Right lobe of liver (tissue), 6 donors: ENCODE results near the gene ASMT. TPM values are rescaled to one million over a fixed set of nuclear protein-coding genes. Genes with fewer than 3 reads are reported as not detected.

Source experiments
- ATAC-seq, 4 donors: fragments of 200-7000 bp; cut with Tn5 transposase; one replicate each; pipeline ENCODE4 v1.9.1; 2020; ENCODE audit warnings: mild to moderate bottlenecking in 4 of 4, moderate library complexity in 4 of 4
- DNase-seq, 3 donors: peaks; one replicate each; pipeline ENCODE4 v3.0.0-alpha.2; 2020
- H3K27ac ChIP-seq, 3 donors: fragments of 200-600 bp; one replicate each; pipeline ENCODE4 v1.8.0; 2022
- H3K27me3 ChIP-seq, 2 donors: fragments of 200-600 bp; one replicate each; pipeline ENCODE4 v1.8.0; 2022
- H3K36me3 ChIP-seq, 4 donors: fragments of 200-600 bp; sonication (generic) in 1 of 4; one replicate each; pipeline versions ENCODE4 v1.5.1 to v1.8.0; 2017 to 2022; ENCODE audit warnings: control low read depth in 1 of 4
- H3K4me1 ChIP-seq, 4 donors: fragments of 200-600 bp; sonication (generic) in 1 of 4; one replicate each; pipeline versions ENCODE4 v1.5.1 to v1.8.0; 2017 to 2022; ENCODE audit warnings: control low read depth in 1 of 4
- H3K4me3 ChIP-seq, 3 donors: fragments of 200-600 bp; one replicate each; pipeline ENCODE4 v1.8.0; 2022
- H3K9me3 ChIP-seq, 4 donors: fragments of 200-600 bp; sonication (generic) in 1 of 4; one replicate each; pipeline versions ENCODE4 v1.5.1 to v1.8.0; 2017 to 2022; ENCODE audit warnings: control low read depth in 1 of 4
- CTCF ChIP-seq, 4 donors: fragments of 200-600 bp in 3 of 4; fragments of 450-650 bp in 1 of 4; IDR thresholded peaks; one replicate each; pipeline versions ENCODE4 v1.5.1 to v1.8.0; 2016 to 2022; ENCODE audit warnings: antibody characterized with exemption in 4 of 4, mild to moderate bottlenecking in 2 of 4
- POLR2A ChIP-seq: fragments of 450-650 bp; IDR thresholded peaks from one replicate; pipeline ENCODE4 v1.6.1; 2017; ENCODE audit warnings: antibody characterized with exemption, mild to moderate bottlenecking
- WGBS: methylation state at CpG from one replicate; pipeline ENCODE4 v1.1.6; 2018; ENCODE audit warnings: low coverage, low lambda C conversion rate; ENCODE audit not compliant: insufficient coverage; ENCODE audit errors: missing lambda C conversion rate; 5-methylcytosine and 5-hydroxymethylcytosine counted together
- intact Hi-C, 2 donors: fragments of 100-400 bp; cut with DNase I; formaldehyde crosslinking; loops; one replicate each; pipeline versions ENCODE4 v1.11.2 to v1.14.1; 2022
- total RNA-seq, 6 experiments: library from RNA; depleted of rRNA in 2 of 6; stranded (reverse); fragments of >200 nt in 2 of 6; fragmentation: NEBNext Ultra II Directional in 3 of 6; extraction: Animal tissue kit (Norgen Biotek cat#: 25700) in 3 of 6; gene quantifications; one replicate each; pipeline versions ENCODE4 v1.1.0 to v1.2.4, GENCODE V29; 2016 to 2023
- donor health status: DM: no; HTN: yes; CAD: no.
- donor health status: DM: no; HTN: no; CAD: no.
- donor health status: DM: no; HTN: no; CAD: no.
- donor health status: DM: no; HTN: yes; CAD: no.
- donor health status: DM: no; HTN: yes; CAD: no.

ASMT gene
- total RNA-seq, 6 experiments from 2014 or later: 0.13 TPM; not detected in 5

DNA sequence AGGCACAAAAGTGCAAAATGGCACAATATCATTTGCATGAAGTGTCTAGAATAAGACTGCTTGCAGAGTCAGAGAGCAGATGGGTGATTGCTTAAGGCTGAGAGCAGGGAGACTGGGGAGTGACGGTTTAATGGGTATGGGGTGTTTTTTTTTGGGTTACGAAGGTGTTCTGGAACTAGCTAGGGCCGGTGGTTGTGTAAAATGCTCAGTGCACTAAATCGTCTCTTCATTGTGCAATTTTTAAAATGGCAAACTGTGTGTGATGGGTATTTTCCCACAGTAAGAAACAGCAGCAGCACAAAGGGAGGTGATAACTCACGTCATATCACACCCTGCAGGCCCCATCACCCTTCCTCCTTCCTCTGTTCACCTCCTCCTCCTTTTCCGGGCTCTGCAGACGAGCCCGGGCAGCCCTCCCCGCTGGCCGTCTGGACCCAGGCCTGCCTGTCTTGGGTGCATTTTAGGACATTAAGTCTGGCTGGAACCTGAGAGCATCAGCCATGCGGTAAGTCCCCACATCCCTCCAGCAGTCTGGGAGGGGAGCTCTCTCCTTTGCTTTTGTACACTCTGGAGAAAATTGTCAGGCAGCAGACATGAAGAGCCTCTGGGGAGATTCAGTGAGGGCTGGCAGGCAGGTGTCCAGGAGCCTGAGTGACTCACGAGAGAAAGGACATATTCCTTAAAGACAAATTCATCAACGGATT, 42.7 kb downstream of the ASMT start:
- Histone ChIP-seq H3K4me3 (no peak overlapping the region), H3K27ac (no peak overlapping the region), H3K27me3 (no peaks in the 10 kb centered on the region), H3K36me3 (no peaks in the 10 kb centered on the region), H3K9me3 (no peaks in the 10 kb centered on the region), H3K4me1 (no peaks in the 10 kb centered on the region)
- no peak for TF ChIP-seq CTCF (IDR thresholded peaks at IDR 0.05)
- peak; percentile 15 for TF ChIP-seq POLR2A
- intact Hi-C loops: no loop called here
- WGBS: 10% methylated on average over 11 of the region's 13 CpGs
- DNase-seq (no peak), ATAC-seq (peak; percentile 65 to 73 (median 70))

DNA sequence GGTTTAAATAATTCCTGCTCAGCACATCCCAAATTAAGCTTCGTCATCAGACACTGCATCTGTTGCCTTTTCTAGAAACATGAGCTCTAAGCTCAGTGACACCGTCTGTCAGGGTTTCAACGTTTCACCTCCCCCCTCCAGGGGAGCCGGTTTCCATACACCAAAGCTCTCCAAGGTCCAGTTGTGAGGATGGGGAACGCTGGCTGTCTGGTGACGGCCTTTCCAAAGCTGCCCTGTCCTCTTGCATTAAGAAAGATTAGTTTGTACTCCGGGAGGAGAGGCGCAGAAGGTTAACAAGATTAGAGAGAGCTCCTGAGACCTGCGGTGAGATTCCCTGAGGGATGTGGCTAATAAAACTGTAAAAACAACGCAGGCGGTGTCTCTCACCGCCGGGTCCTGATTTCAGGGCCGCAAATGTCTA, 43.2 kb downstream of the ASMT start:
- Histone ChIP-seq H3K9me3 (no peaks in the 10 kb centered on the region), H3K36me3 (no peaks in the 10 kb centered on the region), H3K4me3 (no peak overlapping the region), H3K27me3 (no peaks in the 10 kb centered on the region), H3K27ac (no peak overlapping the region), H3K4me1 (no peaks in the 10 kb centered on the region)
- no peak for DNase-seq
- WGBS: 29% methylated on average over 14 of the region's 14 CpGs
- intact Hi-C loops: no loop called here
- TF ChIP-seq CTCF (IDR thresholded peaks at IDR 0.05): no peak
- TF ChIP-seq POLR2A: no peak
- ATAC-seq: peak in 2 of 4 donors; percentile 18 to 28

DNA sequence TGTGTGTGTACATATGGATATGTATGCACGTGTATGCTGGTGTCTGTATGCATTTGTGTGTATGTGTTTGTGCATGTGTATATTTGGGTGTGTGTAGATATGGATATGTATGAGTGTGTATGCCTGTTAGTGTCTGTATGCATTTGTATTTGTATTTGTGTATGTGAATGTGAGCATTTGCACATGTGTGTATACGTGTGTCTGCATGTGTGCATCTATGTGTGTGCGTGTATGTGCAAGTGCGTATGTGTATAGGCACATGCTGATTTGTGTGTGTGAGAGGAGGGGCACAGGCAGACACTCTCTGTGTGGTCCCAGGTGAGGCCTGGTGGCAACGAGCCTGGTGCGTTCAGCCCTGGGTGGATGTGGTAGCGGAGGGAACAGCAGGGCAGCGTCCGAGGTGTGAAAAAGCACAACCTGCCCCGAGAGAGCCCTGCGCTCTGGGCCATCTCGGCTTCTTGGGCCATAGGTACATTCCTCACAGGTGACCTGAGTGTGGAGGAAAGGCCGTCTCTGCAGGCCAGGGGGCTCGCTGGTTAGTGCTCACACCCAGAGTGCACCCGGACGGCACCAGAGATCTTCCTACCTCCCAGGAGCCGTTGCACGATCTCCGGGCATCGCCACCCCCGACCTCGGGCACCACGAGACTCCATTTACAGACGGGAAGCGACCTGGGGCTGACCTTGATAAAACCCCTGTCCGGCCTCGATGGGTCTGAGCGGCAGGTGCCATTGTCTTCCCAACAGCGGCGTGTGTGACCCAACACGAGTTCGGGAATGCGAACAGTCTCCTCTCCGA, 45.0 kb downstream of the ASMT start:
- H3K4me1 ChIP-seq: no peaks in the 10 kb centered on the region
- no peaks in the 10 kb centered on the region for H3K27me3 ChIP-seq
- WGBS: 87% methylated on average over 13 of the region's 34 CpGs
- no peak overlapping the region for H3K27ac ChIP-seq
- no peaks in the 10 kb centered on the region for H3K9me3 ChIP-seq
- DNase-seq: peak in 1 of 3 donors; percentile 39
- H3K4me3 ChIP-seq: no peak overlapping the region
- no peak for TF ChIP-seq CTCF (IDR thresholded peaks at IDR 0.05)
- no peak for TF ChIP-seq POLR2A
- H3K36me3 ChIP-seq: no peaks in the 10 kb centered on the region
- intact Hi-C loops: no loop called here
- ATAC-seq: no peak

GRCh38 chrX:1661048-1661921, 46.4 kb downstream of the ASMT start:
- DNase-seq (peak; percentile 30 to 66 (median 64)), ATAC-seq (peak; percentile 59 to 84 (median 75))
- H3K27ac ChIP-seq: no peak overlapping the region
- TF ChIP-seq CTCF (IDR thresholded peaks at IDR 0.05): no peak
- no peak for TF ChIP-seq POLR2A
- no peaks in the 10 kb centered on the region for H3K4me1 ChIP-seq
- no peaks in the 10 kb centered on the region for H3K36me3 ChIP-seq
- no peaks in the 10 kb centered on the region for H3K9me3 ChIP-seq
- H3K4me3 ChIP-seq: no peak overlapping the region
- no peaks in the 10 kb centered on the region for H3K27me3 ChIP-seq
- intact Hi-C loops: no loop called here
- WGBS: 60% methylated on average over 9 of the region's 16 CpGs
